ENCODE results near the gene AMZ1.

GRCh38 chr7:2701424-2701823, 13.4 kb downstream of the AMZ1 start:
- TF ChIP-seq EP300 (IDR thresholded peaks at IDR 0.05): no peak
- no peak for TF ChIP-seq CTCF (IDR thresholded peaks at IDR 0.05)
- TF ChIP-seq POLR2A (IDR thresholded peaks at IDR 0.05; ENCODE audit: low read depth): no peak
- no peak for TF ChIP-seq POLR2AphosphoS5 (IDR thresholded peaks at IDR 0.05)
